Stimulated activated CD8-positive, alpha-beta memory T cell treated with anti-CD3 and anti-CD28 coated beads, Interleukin-12 subunit alpha, Interleukin-12 subunit beta, amount 100 ng/mL, for 4 hours (primary cell): ENCODE measurements around the gene MBOAT1.
"Not testable (repeated sequence)": the region's sequence is repeated elsewhere in the genome, so short reads cannot be mapped to it uniquely, and the experiment has no call there.

ENCODE experiments used
- DNase-seq: peaks from one replicate; pipeline ENCODE4 v3.0.0-alpha.2; 2020; ENCODE audit warnings: low read depth

The MBOAT1 gene

GRCh38 chr6:20202699-20203302, 9.5 kb downstream of the MBOAT1 start:
- DNase-seq, result no peak

GRCh38 chr6:20202324-20202658, 10.0 kb downstream of the MBOAT1 start:
- no peak for DNase-seq

GRCh38 chr6:20200761-20201630, 11.3 kb downstream of the MBOAT1 start:
- no peak for DNase-seq

GRCh38 chr6:20198775-20199174, 13.5 kb downstream of the MBOAT1 start:
- no peak for DNase-seq

- no peak for DNase-seq
Measured at GRCh38 chr6:20198156-20198774, 14.0 kb downstream of the MBOAT1 start.

- DNase-seq, result no peak
Measured at GRCh38 chr6:20197251-20197650, 15.0 kb downstream of the MBOAT1 start.

GRCh38 chr6:20192625-20193024, 19.6 kb downstream of the MBOAT1 start:
- DNase-seq, result no peak

- no peak for DNase-seq
Measured at GRCh38 chr6:20191992-20192391, 20.3 kb downstream of the MBOAT1 start.

GRCh38 chr6:20188630-20189075, 23.6 kb downstream of the MBOAT1 start:
- no peak for DNase-seq

- DNase-seq, result no peak
Measured at GRCh38 chr6:20186981-20187380, 25.3 kb downstream of the MBOAT1 start.

- DNase-seq, result no peak
Measured at GRCh38 chr6:20183706-20184105, 28.6 kb downstream of the MBOAT1 start.

GRCh38 chr6:20182926-20183521, 29.2 kb downstream of the MBOAT1 start:
- no peak for DNase-seq

GRCh38 chr6:20182069-20182468, 30.2 kb downstream of the MBOAT1 start:
- DNase-seq, result no peak

- no peak for DNase-seq
Measured at GRCh38 chr6:20180935-20181334, 31.3 kb downstream of the MBOAT1 start.

GRCh38 chr6:20179287-20180045, 32.8 kb downstream of the MBOAT1 start:
- not testable (repeated sequence) for DNase-seq

GRCh38 chr6:20178327-20178726, 33.9 kb downstream of the MBOAT1 start:
- DNase-seq, result no peak

GRCh38 chr6:20175810-20176410, 36.4 kb downstream of the MBOAT1 start:
- DNase-seq, result no peak

- no peak for DNase-seq
Measured at GRCh38 chr6:20173833-20174792, 38.2 kb downstream of the MBOAT1 start.

- DNase-seq, result no peak
Measured at GRCh38 chr6:20172842-20173456, 39.3 kb downstream of the MBOAT1 start.
